BJ (cell line): Measurements from ENCODE around the gene TIPARP. TPM values are rescaled to one million over a fixed set of nuclear protein-coding genes. Genes with fewer than 3 reads are reported as not detected.
"Not testable (repeated sequence)": the region's sequence is repeated elsewhere in the genome, so short reads cannot be mapped to it uniquely, and the experiment has no call there.

Experiments used
- CTCF ChIA-PET: fragments of 350-600 bp; formaldehyde crosslinking; extraction: SDS; loops from one replicate; lab custom pipeline; 2021; ENCODE audit warnings: antibody characterized with exemption, inconsistent platforms; lab: Yijun Ruan, JAX
- POLR2A ChIA-PET: fragments of 300-600 bp; sonication (Branson Sonifier 250); formaldehyde crosslinking; extraction: SDS; loops from one replicate; lab custom pipeline; 2021; ENCODE audit warnings: antibody characterized with exemption; lab: Charles Lee
- DNase-seq: peaks from one replicate; pipeline ENCODE4 v3.0.0-alpha.2; 2011; ENCODE audit warnings: low read depth
- H3K27me3 ChIP-seq: 2 replicates; pipeline ENCODE4 v1.6.0; 2011; ENCODE audit warnings: low read length; ENCODE audit not compliant: control insufficient read depth, insufficient read depth
- H3K36me3 ChIP-seq: 2 replicates; pipeline ENCODE4 v1.5.1; 2011; ENCODE audit warnings: low read length; ENCODE audit not compliant: control insufficient read depth, insufficient read depth
- H3K4me3 ChIP-seq: 2 replicates; pipeline ENCODE4 v1.5.1; 2011; ENCODE audit warnings: low read depth, mild to moderate bottlenecking, control low read depth, low read length
- polyA plus RNA-seq: library from polyadenylated mRNA; depleted of rRNA; stranded (reverse); fragments of >200 nt; gene quantifications from 2 replicates; pipeline ENCODE4 v1.2.3, GENCODE V29; 2011
- TF ChIP-seq, protein P1 (sequence below): IDR thresholded peaks from 2 replicates; pipeline ENCODE4 v1.5.1; 2011; ENCODE audit warnings: low read depth, mild to moderate bottlenecking, control low read depth, inconsistent platforms, low read length, moderate library complexity; ENCODE audit not compliant: insufficient read depth

The TIPARP gene
- polyA plus RNA-seq, 1 experiment: 23.0 TPM

- no peaks in the 10 kb centered on the region for H3K36me3 ChIP-seq
- H3K4me3 ChIP-seq: no peak overlapping the region
- no peak for DNase-seq
- no peaks in the 10 kb centered on the region for H3K27me3 ChIP-seq
- CTCF ChIA-PET: interaction anchor here (0.9 to 1.3 kb wide), 4 partner anchors 11 to 107 kb away, joined by 3 read pairs; partner anchors contain the start of gene TIPARP
- TF ChIP-seq, protein P1, sequence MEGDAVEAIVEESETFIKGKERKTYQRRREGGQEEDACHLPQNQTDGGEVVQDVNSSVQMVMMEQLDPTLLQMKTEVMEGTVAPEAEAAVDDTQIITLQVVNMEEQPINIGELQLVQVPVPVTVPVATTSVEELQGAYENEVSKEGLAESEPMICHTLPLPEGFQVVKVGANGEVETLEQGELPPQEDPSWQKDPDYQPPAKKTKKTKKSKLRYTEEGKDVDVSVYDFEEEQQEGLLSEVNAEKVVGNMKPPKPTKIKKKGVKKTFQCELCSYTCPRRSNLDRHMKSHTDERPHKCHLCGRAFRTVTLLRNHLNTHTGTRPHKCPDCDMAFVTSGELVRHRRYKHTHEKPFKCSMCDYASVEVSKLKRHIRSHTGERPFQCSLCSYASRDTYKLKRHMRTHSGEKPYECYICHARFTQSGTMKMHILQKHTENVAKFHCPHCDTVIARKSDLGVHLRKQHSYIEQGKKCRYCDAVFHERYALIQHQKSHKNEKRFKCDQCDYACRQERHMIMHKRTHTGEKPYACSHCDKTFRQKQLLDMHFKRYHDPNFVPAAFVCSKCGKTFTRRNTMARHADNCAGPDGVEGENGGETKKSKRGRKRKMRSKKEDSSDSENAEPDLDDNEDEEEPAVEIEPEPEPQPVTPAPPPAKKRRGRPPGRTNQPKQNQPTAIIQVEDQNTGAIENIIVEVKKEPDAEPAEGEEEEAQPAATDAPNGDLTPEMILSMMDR: no peak
- POLR2A ChIA-PET: no interaction called here
Measured at GRCh38 chr3:156648086-156648485, 26.3 kb upstream of the TIPARP start.

- ChIA-PET POLR2A (no interaction called here), CTCF (no interaction called here)
- DNase-seq: no peak
- no peaks in the 10 kb centered on the region for H3K27me3 ChIP-seq
- H3K4me3 ChIP-seq: no peak overlapping the region
- TF ChIP-seq, protein P1: no peak
- no peaks in the 10 kb centered on the region for H3K36me3 ChIP-seq
Measured at GRCh38 chr3:156649681-156650080, 24.7 kb upstream of the TIPARP start.

- DNase-seq, H3K36me3 ChIP-seq, CTCF ChIA-PET, POLR2A ChIA-PET, H3K4me3 ChIP-seq, H3K27me3 ChIP-seq: not testable (repeated sequence)
Measured at GRCh38 chr3:156652661-156653060, 21.7 kb upstream of the TIPARP start.

GRCh38 chr3:156654834-156655233, 19.6 kb upstream of the TIPARP start:
- no peak for DNase-seq
- H3K4me3 ChIP-seq: no peak overlapping the region
- CTCF ChIA-PET: interaction anchor here (0.6 kb wide), 1 partner anchor 460 kb away, joined by 3 read pairs; no protein-coding TSS in a partner anchor
- no peaks in the 10 kb centered on the region for H3K27me3 ChIP-seq
- no peaks in the 10 kb centered on the region for H3K36me3 ChIP-seq
- TF ChIP-seq, protein P1: no peak
- POLR2A ChIA-PET: no interaction called here

- TF ChIP-seq, protein P1: no peak
- CTCF ChIA-PET: no interaction called here
- Histone ChIP-seq H3K4me3 (no peak overlapping the region), H3K36me3 (no peaks in the 10 kb centered on the region), H3K27me3 (no peaks in the 10 kb centered on the region)
- POLR2A ChIA-PET: interaction anchor here (0.6 kb wide), 1 partner anchor 489 kb away, joined by 3 read pairs; no protein-coding TSS in a partner anchor
- no peak for DNase-seq
Measured at GRCh38 chr3:156655819-156656550, 18.4 kb upstream of the TIPARP start.
